GM20431 (cell line): ENCODE data around the gene NIM1K.

Source experiments
- in situ Hi-C: fragments of 300-500 bp; cut with MseI, MboI; formaldehyde crosslinking; loops from one replicate; pipeline ENCODE4 v1.15.0; 2020; ENCODE audit warnings: low sequenced_read_pairs; ENCODE audit not compliant: unreplicated experiment

The NIM1K gene

DNA sequence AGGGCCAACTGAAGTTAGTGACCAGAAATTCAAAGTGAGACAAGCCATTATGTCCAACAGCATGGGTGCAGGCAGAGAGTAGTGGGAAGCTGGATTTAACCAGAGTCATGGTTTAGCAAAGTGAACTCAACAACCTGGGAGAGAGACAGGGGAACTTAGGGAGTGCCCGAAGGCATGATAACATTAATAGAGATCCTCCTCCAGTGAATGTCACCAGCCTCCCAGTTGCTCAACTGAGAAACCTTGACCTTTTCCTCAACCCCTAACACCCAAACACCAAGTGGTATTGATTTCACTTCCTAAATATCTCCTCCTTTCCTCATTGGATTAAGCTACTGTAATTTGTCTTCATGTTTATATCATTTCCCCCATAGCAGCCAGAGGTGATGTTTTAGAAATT is 78.6 kb downstream of the NIM1K start:
- in situ Hi-C loops = no loop called here

DNA sequence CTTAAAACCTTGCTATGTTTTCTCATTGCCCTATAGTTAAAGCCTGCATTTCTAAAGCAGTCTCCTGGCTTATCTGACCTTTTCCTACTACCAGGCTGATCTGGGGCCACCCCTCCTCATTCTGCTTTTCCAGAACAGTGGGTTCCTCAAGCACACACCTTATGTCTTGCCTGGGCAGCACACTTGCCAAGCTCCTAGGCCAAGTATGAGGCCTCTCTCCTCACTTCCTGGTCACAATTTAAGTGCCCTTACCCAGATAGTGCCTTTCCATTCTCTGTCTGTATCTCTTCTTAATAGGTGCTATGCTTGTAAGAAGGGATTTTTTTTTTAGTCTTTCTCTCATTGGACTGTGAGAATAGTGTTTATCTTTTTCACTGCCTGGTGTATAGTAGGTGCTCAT is 81.5 kb downstream of the NIM1K start:
- in situ Hi-C loops = no loop called here

DNA sequence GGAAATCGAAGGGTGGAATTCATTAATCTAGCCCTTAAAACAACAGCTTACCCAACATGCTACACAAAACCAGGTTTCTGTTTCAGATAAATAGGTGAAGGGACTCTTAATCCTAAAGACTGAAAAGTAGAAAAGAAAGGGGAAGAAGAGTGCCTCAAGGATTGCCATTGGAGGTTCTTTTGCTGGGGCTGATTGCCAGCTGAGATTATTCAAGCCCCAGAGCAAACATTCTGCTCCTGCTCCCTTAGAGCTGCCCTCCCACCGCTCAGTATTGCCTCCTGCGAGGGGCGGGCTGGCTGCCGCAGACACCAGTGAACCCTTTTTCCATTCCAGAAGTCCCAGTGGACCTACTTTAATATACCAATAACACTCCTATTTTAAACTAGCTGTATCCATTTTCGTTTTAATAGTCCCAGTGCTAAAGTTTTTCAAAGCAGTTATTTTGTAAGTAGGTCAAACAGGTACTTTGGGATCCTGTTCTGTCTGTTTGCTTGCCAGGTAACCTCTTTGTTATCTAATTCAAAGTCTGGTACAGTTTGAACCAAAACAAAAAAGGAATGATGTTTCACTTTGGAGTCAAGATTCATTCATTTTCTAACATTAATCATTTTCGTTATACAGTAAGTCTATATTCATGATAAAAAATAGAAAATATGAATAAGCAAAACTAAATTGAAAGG is 82.5 kb downstream of the NIM1K start:
- in situ Hi-C loops = no loop called here

DNA sequence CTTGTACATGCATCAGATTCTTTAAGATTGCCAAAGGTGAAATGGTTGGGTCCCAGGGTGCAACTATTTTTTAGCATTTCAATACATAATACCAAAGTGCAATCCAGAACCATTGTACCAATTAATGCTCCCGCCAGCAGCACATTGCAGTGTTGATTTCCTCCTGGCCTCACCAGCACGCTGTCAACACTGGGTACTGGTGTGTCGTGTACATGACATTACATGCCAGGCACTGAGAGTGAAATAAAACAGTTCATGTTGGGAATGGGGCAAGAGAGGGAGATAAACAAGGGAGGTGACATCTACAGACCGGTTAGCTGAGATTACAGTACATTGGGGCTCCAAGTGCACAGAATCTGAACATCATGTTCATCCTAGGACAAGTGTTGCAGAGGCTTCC is 83.4 kb downstream of the NIM1K start:
- in situ Hi-C loops = no loop called here

DNA sequence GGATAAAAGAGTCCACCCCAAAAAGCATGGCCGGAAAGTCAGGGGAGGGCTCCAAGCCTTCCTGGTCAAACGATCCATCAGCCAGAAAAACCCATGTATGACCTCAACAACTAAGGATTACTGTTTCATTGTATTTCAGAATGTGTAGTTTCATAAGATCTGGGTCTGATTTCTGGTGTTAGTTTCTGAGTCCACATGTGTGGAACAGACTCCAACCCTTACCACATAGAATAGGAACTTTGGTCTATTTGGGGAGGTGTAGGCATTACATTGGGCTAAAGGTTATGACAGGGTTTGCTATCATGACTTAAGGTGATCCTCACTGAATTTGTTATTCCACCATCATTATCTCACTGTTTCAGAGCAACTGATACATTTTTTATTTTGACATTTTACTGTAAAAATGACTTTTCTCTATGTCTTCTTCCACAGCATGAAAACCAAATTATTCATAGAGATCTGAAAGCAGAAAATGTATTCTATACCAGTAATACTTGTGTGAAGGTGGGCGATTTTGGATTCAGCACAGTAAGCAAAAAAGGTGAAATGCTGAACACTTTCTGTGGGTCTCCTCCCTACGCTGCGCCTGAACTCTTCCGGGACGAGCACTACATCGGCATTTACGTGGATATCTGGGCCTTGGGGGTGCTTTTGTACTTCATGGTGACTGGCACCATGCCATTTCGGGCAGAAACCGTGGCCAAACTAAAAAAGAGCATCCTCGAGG is 87.7 kb downstream of the NIM1K start:
- in situ Hi-C loops = no loop called here

DNA sequence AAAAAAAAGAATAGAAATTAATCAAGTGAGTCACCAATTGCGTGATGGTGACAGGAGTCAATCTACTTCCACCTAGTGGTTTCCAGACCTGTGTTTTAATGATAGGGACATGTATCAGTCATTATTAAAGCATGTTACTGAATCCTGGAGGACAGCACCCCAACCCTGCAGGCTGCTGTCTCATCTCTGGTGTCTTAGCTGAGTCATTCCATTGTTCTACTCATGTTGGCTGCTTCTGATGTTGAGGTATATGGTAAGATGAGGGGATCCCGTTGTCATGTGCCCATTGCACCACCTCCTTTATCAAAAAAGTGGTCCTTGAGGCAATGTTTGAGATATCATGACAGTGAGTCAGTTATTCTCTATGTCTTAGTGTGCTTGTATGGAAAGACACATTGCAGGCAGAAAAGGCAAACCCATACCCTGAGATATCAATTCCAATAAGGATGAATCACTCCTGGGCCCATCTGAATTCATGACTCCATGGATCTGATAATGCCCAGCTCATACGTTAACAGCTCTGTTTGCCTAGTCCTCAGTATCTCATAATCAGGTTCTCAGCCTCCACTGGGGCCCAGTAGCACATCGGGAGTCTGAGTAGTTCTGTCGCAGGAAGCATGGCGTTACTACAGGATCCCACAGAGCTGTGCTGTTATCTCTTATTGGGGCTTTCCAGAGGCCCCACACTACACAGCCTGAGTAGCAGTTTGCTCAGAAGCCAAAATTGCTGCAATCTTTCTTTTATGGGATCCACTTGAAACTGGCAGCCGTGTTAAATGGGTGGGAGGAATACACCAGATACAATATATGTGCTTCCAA is 90.0 kb downstream of the NIM1K start:
- in situ Hi-C loops = no loop called here

DNA sequence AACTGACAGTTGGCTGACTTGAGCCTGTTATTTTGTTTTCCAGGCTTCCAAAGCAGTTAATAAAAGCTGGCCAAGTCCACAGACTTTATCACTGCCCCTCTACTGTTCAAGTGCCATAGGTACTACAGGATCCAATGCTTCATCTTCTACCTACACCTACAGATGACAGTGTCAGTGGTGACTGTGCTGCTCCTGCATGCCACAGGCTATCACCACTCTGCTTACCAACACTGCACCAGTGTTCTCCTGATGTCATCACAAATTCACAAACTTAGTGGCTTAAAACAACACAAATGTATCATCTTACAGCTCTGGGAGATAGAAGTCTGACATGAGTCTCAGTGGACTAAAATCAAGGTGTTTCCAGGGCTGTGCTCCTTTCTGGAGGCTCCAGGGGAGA is 94.6 kb downstream of the NIM1K start:
- in situ Hi-C loops = no loop called here

DNA sequence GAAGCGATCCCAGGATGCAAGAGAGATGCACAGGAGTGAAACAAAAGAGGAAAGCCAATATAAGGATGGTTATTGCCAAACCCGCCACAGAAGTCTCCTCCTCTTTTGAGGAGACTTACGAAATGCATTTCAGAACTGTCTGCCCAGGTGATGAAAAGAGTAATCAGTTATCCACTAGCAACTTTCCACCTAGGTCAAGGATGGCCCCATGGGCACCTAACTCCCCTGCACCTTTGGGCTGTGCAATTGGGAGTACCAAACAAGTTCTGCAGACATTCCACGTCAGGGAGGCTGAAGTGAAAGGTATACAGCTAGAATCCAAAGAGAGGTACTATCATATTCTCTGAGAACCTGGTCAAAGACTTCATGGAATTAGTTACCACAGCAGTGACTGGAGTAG is 95.5 kb downstream of the NIM1K start:
- in situ Hi-C loops = no loop called here

DNA sequence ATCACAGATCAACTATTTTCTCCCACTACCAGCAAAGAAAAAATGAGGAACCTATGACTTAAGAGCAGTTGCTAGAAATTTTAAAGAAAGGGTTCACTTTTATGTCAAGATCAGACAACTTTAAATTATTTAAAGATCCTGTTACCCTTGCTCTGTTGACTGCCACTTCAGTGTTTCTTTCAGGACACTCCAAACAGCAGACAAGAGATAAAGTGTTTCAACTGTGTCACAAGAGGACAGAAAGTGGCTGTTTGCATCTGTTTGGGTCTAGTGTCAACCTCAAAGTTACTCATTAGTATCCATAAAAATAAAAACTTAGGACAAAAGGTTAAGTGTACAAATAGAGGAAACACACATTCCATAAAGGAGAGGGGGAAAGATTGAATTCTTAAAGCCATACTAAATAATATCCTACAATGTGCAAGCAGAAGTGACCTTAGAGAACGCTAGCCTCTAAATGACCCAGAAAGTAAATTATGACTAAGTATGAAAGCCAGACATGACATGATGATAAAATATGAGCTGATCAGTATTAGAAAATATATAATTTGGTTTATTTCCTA is 96.3 kb downstream of the NIM1K start:
- in situ Hi-C loops = no loop called here

DNA sequence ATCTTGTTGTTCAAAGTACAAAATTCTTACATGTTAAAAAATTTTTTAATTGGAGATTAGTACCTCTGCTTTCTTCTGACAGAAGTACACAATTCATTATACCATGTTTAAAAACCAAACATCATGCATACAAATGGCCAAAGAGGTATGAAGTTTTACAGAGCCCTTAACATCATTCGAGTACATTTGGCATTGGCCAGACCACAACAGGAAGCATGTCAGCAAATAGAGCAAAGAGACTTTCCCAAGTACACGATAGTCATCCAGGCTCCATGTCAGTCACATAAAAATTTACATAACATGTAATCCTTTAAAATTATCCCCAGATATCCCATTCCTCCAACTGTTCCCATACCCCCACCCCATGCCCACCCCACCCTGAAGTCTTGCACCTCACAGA is 98.7 kb downstream of the NIM1K start:
- in situ Hi-C loops = no loop called here

DNA sequence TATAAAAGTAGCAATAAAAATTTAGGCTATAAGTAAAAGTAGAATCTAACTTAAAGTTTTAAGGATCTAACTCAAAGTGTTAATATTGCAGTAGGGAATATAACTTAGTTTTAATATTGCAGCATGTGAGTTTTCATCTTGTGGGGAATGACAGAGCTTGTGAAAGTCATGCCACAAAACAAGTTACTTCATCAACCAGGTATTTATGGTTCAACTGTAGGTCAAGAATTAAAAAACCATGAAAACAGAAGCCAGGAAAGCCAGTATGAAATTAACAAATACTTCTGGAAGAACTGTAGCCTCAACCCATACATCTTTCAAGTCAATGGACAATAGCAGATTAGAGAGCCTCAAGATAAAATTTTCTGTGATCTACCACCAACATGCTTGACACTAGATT is 102.2 kb downstream of the NIM1K start:
- in situ Hi-C loops = no loop called here

DNA sequence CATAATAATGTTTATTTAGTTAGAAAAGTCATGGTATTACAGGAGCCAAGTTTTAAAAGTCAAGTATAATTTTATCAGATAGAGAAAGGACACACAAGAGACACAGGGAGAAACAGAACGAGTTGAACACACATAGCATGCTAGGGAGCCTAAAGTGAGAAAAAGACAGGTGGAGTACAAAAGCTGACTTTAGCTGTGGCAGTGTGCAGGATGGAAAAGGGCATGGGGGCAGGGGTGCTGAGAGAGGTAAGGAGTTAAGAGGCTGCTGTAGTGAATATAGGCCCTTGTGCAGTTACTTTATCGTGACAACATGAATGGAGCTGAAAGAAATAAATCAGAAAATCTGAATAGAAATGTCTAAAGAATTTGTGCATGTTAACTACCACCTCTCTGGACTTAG is 103.2 kb downstream of the NIM1K start:
- in situ Hi-C loops = no loop called here

DNA sequence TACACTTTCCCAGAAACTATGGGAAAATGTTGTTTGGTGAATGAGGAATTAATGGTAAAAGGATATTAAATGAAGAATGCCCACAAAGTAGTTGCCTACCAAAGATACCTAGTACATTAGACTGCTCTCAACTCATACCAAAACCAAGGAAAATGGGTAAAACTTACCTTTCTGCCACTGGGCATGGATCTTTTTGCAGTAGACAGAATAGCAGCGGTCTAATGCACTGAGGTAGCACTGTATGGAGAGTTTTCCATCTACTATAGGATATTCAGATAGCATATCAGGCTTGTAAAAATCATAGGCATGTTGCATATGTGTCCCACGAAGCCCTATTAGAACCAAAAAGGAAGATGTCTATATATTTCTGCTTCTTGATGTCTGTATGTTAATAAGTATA is 104.8 kb downstream of the NIM1K start:
- in situ Hi-C loops = no loop called here

DNA sequence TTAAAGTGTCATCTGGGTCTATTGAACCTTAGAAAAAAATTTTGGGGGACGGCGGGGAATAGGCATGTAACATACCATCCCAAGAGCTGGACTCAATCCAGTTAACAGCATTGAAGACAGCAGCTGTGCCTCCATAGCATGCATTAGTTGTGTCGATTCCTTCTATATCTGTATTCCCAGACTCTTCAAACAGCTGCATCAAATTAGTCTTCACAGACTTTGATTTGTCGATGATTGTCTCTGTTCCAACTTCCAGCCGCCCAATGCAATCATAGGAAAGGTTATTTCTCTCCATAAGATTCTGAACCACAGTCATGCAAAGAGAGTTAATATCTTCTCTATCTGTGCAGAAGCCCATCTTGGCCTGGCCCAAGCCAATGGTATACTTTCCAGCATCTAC is 106.4 kb downstream of the NIM1K start:
- in situ Hi-C loops = no loop called here

DNA sequence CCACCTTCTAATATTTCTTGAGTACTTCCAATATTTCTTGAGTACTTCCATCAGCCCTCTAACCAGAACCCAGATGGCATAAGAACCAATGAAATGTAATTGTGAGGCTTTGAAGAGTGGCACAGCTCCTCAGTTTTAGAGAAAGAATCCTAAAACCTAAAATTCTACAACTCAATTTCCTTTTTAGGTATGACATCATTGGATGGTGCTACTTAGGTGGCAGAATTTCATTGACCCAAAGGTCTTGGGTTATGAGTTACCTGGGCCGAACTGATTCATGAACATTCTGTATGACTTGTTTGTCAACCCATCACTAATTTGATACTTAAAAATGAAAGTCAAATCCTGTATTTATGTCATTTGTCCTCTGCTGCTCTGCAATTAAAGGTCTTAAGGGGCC is 108.1 kb downstream of the NIM1K start:
- in situ Hi-C loops = no loop called here

DNA sequence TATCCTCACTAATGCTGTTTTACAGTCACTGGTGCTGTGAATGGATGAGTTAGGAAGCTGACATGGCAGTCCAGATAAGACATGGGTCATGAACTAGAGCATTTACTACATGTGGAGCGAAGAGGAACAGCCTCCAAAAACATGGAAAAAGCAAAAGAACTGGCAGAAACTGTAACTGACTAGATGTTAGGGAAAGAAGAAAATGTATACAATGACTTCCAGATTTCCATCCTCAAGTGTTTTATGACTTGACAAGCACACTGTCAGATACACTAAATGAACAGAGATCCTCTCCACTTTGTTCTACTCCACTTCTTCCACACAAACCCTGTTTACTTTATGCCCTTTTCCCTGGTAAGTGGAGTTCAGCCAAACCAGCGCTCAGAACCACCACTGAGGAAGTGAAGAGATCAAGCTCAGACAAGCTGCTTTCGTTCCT is 109.6 kb downstream of the NIM1K start:
- in situ Hi-C loops = no loop called here

DNA sequence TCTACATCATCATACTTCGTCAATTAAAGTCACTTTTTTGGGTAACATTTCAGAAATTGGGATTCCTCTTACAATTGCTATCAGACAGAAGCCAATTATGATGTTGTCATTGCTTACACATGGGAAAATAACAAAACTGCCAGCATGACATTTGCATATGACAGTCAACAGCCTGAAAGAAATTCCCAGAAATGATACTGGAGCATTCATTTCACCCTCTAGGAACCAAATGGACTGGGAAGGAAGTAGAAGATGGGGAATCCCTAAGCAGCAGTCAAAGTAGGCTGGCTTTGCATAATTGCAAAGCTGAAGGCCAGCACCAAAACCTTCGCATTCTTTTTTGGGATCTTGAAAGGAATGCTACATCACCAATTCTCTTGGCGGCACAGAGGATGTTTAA is 110.5 kb downstream of the NIM1K start:
- in situ Hi-C loops = no loop called here

DNA sequence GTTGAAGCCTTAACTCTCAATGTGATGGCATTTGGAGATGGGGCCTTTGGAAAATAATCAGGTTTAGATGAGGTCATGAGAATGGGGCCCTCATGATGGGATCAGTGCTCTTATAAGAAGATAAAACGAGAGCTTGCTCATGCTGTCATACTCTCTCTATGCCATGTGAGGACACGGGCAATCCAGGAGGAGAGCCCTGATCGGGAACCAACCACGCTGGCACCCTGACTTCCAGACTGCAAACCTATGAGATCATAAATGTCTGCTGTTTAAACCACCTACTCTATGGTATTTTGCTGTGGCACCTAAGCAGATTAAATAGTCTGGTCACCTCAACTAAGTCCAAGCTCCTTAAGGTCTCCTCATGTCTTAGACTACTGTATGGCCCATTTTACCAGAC is 111.2 kb downstream of the NIM1K start:
- in situ Hi-C loops = no loop called here

DNA sequence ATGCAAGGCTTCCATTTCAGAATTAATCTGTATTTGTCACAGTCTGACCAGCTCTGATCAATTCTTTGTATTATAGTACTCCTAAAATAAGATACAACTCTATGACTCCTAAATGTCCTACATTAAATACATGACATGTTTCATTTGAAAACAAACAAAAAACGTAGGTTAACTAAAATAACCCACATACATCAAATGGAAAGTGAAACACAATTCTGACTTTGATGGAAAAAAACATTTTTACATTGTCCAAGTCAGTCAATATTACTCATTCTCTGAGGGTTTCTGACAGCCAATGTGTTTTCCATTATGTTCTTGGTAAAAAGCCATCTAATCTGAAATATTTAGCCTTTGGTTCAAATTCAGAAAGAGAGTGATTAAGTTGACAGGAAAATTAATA is 112.5 kb downstream of the NIM1K start:
- in situ Hi-C loops = no loop called here

DNA sequence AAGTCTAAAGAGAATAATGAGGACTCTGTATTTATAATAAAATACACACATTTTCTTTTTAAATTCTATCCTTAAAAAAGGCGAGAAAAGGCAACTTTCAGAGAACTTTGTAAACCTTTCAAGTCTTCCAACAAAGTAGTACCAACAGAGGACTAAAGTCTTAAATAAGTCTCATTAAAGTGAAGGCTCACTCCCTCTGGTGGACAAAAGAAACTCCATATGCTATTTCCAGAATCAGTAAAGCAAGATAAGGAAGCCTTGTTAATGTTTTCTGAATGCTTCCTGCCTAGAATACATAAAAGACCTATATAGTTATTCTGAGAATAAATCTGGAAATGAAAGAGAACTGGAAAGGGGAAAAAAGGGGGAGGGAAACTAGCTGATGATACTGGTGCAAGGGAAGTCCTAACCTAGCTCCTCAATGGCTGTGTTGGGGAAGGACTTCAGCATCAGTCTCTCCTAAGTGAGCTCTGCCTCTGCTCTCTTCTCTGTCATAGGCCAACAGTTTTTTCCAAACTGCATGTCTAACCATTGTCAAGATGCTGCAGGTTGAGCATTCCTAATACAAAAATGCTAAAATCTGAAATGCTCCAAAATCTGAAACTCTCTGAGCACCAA is 114.0 kb downstream of the NIM1K start:
- in situ Hi-C loops = no loop called here
